Liver (tissue), 9 donors: Measurements from ENCODE around the gene ERI3. TPM values are rescaled to one million over a fixed set of nuclear protein-coding genes. Genes with fewer than 3 reads are reported as not detected.

ENCODE experiments used
- DNase-seq: peaks from one replicate; pipeline ENCODE4 v3.0.0-alpha.2; 2017; ENCODE audit warnings: low spot score
- H3K27ac ChIP-seq, 2 donors: one replicate each; pipeline ENCODE4 v1.7.0; 2013; ENCODE audit warnings: inconsistent platforms in 2 of 2, low read length in 2 of 2, control low read depth in 1 of 2, low read depth in 1 of 2, mild to moderate bottlenecking in 1 of 2
- H3K27me3 ChIP-seq, 4 donors: one replicate each; pipeline versions ENCODE4 v1.6.1 to v1.7.0; 2013; ENCODE audit warnings: low read length in 3 of 4, inconsistent platforms in 1 of 4, mild to moderate bottlenecking in 1 of 4, moderate library complexity in 1 of 4; ENCODE audit not compliant: control insufficient read depth in 4 of 4, insufficient read depth in 4 of 4
- H3K36me3 ChIP-seq, 4 donors: one replicate each; pipeline versions ENCODE4 v1.6.1 to v1.7.0; 2013; ENCODE audit warnings: low read length in 3 of 4, mild to moderate bottlenecking in 3 of 4, low read depth in 1 of 4, moderate library complexity in 1 of 4; ENCODE audit not compliant: control insufficient read depth in 4 of 4, insufficient read depth in 3 of 4
- H3K4me1 ChIP-seq, 4 donors: one replicate each; pipeline versions ENCODE4 v1.6.1 to v1.7.0; 2013; ENCODE audit warnings: low read length in 3 of 4, mild to moderate bottlenecking in 3 of 4, moderate library complexity in 1 of 4; ENCODE audit not compliant: control insufficient read depth in 4 of 4, insufficient read depth in 4 of 4
- H3K4me3 ChIP-seq, 3 donors: one replicate each; pipeline versions ENCODE4 v1.6.1 to v1.7.0; 2013; ENCODE audit warnings: low read length in 3 of 3, control low read depth in 1 of 3, low read depth in 1 of 3, mild to moderate bottlenecking in 1 of 3
- H3K9ac ChIP-seq, 2 donors: one replicate each; pipeline ENCODE4 v1.7.0; 2013; ENCODE audit warnings: low read length in 2 of 2, mild to moderate bottlenecking in 2 of 2, moderate library complexity in 2 of 2, control low read depth in 1 of 2, low read depth in 1 of 2
- H3K9me3 ChIP-seq, 4 donors: one replicate each; pipeline versions ENCODE4 v1.6.1 to v1.7.0; 2013; ENCODE audit warnings: low read length in 3 of 4; ENCODE audit not compliant: control insufficient read depth in 4 of 4
- ATF3 ChIP-seq: IDR thresholded peaks from 2 replicates; pipeline ENCODE4 v1.6.1; 2016; ENCODE audit warnings: antibody characterized with exemption
- CTCF ChIP-seq: fragments of 150-350 bp; IDR thresholded peaks from 2 replicates; pipeline ENCODE4 v1.5.1; 2017; ENCODE audit warnings: improper control_type of control experiment, low read depth, low read length; ENCODE audit not compliant: missing input control
- EGR1 ChIP-seq, 2 donors: IDR thresholded peaks; 2 replicates each; pipeline ENCODE4 v1.6.1; 2016 to 2018; ENCODE audit warnings: antibody characterized with exemption in 2 of 2, low read depth in 2 of 2
- FOXA1 ChIP-seq: IDR thresholded peaks from 2 replicates; pipeline ENCODE4 v1.6.1; 2016; ENCODE audit warnings: antibody characterized with exemption
- FOXA2 ChIP-seq: IDR thresholded peaks from 2 replicates; pipeline ENCODE4 v1.6.1; 2016; ENCODE audit warnings: antibody characterized with exemption
- GABPA ChIP-seq, 2 donors: IDR thresholded peaks in 1 of 2; conservative IDR thresholded peaks in 1 of 2; 2 replicates each; pipeline ENCODE4 v1.6.1; 2016; ENCODE audit warnings: antibody characterized with exemption in 2 of 2, mild to moderate bottlenecking in 1 of 2, moderate library complexity in 1 of 2
- HNF4A ChIP-seq, 2 donors: conservative IDR thresholded peaks; 2 replicates each; pipeline ENCODE4 v1.6.1; 2016; ENCODE audit warnings: antibody characterized with exemption in 2 of 2, mild to moderate bottlenecking in 2 of 2
- HNF4G ChIP-seq: IDR thresholded peaks from 2 replicates; pipeline ENCODE4 v1.6.1; 2016; ENCODE audit warnings: antibody characterized with exemption
- JUND ChIP-seq, 2 donors: IDR thresholded peaks; 2 replicates each; pipeline ENCODE4 v1.6.1; 2016; ENCODE audit warnings: antibody characterized with exemption in 2 of 2
- MAX ChIP-seq: IDR thresholded peaks from 2 replicates; pipeline ENCODE4 v1.6.1; 2016; ENCODE audit warnings: antibody characterized with exemption
- NR2F2 ChIP-seq: IDR thresholded peaks from 2 replicates; pipeline ENCODE4 v1.6.1; 2016; ENCODE audit warnings: antibody characterized with exemption
- RAD21 ChIP-seq, 2 donors: IDR thresholded peaks; 2 replicates each; pipeline ENCODE4 v1.6.1; 2016; ENCODE audit warnings: antibody characterized with exemption in 2 of 2, mild to moderate bottlenecking in 2 of 2
- RXRA ChIP-seq, 2 donors: IDR thresholded peaks; 2 replicates each; pipeline ENCODE4 v1.6.1; 2017 to 2018; ENCODE audit warnings: antibody characterized with exemption in 2 of 2, mild to moderate bottlenecking in 1 of 2
- SP1 ChIP-seq: IDR thresholded peaks from 2 replicates; pipeline ENCODE4 v1.6.1; 2018; ENCODE audit warnings: antibody characterized with exemption, mild to moderate bottlenecking
- TAF1 ChIP-seq: conservative IDR thresholded peaks from 2 replicates; pipeline ENCODE4 v1.6.1; 2016; ENCODE audit warnings: antibody characterized with exemption, mild to moderate bottlenecking
- YY1 ChIP-seq: IDR thresholded peaks from 2 replicates; pipeline ENCODE4 v1.6.1; 2016; ENCODE audit warnings: antibody characterized with exemption, mild to moderate bottlenecking
- WGBS: extraction: QIAGEN DNeasy Blood & Tissue Kit; methylation state at CpG from one replicate; pipeline ENCODE4 v1.1.7; 2013; 5-methylcytosine and 5-hydroxymethylcytosine counted together
- polyA plus RNA-seq, 2 donors: library from polyadenylated mRNA; stranded (reverse) in 1 of 2; unstranded in 1 of 2; fragments of 200-250 nt in 1 of 2; fragments of >200 nt in 1 of 2; fragmentation: Nextera tagmentation in 1 of 2; extraction: Ambion mirVana in 1 of 2; gene quantifications; one replicate each; pipeline versions ENCODE4 v1.2.1 to v1.2.3, GENCODE V29; 2013 to 2015
- total RNA-seq, 2 donors: library from RNA; depleted of rRNA; stranded (reverse); fragments of >200 nt; gene quantifications; one replicate each; pipeline ENCODE4 v1.2.3, GENCODE V29; 2014
- TF ChIP-seq, protein P1 (sequence below): IDR thresholded peaks from 2 replicates; pipeline ENCODE4 v1.6.1; 2016; ENCODE audit warnings: antibody characterized with exemption
- TF ChIP-seq, protein P2 (sequence below): IDR thresholded peaks from 2 replicates; pipeline ENCODE4 v1.6.1; 2016; ENCODE audit warnings: antibody characterized with exemption, mild to moderate bottlenecking
- donor health status: healthy.
- donor health status: healthy.
- donor health status: healthy.
- donor health status: healthy.
- donor health status: healthy.

The ERI3 gene
- total and polyA plus RNA-seq, 4 donors, result 15.7 to 23.8 (median 21.3) TPM

DNA sequence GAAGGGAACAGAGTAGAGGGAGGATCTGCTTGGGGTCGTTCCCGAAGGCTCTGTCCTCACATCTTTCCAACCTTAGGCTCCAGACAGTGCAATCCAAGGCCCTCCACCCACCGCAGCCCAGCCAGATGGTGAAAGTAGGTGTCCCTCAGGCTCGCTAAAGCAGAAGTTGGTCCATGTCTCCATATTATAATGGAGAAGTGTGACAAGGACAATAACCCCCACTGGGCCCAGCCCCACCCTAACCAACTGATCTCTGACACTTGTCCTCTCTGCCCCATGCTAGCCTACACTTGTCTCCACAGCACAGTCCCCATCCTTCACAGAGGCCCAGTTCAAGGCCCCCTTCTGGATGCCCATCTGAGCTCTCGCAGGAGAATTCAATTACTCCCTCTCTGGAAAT, 93.1 kb downstream of the ERI3 start:
- TF ChIP-seq GABPA (IDR thresholded peaks at IDR 0.05 in 1 of 2, conservative IDR thresholded peaks at IDR 0.05 in 1 of 2) (no peak), TAF1 (no peak), RAD21 (IDR thresholded peaks at IDR 0.05) (no peak), HNF4G (no peak), HNF4A (conservative IDR thresholded peaks at IDR 0.05) (no peak), CTCF (no peak), MAX (no peak), YY1 (no peak), RXRA (IDR thresholded peaks at IDR 0.05) (no peak), SP1 (no peak), FOXA2 (no peak), JUND (IDR thresholded peaks at IDR 0.05) (no peak), NR2F2 (no peak), FOXA1 (no peak), ATF3 (no peak), EGR1 (IDR thresholded peaks at IDR 0.05; ENCODE audit: low read depth in 2 of 2) (no peak)
- TF ChIP-seq, protein P1, sequence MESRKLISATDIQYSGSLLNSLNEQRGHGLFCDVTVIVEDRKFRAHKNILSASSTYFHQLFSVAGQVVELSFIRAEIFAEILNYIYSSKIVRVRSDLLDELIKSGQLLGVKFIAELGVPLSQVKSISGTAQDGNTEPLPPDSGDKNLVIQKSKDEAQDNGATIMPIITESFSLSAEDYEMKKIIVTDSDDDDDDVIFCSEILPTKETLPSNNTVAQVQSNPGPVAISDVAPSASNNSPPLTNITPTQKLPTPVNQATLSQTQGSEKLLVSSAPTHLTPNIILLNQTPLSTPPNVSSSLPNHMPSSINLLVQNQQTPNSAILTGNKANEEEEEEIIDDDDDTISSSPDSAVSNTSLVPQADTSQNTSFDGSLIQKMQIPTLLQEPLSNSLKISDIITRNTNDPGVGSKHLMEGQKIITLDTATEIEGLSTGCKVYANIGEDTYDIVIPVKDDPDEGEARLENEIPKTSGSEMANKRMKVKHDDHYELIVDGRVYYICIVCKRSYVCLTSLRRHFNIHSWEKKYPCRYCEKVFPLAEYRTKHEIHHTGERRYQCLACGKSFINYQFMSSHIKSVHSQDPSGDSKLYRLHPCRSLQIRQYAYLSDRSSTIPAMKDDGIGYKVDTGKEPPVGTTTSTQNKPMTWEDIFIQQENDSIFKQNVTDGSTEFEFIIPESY, result no peak
- TF ChIP-seq, protein P2, sequence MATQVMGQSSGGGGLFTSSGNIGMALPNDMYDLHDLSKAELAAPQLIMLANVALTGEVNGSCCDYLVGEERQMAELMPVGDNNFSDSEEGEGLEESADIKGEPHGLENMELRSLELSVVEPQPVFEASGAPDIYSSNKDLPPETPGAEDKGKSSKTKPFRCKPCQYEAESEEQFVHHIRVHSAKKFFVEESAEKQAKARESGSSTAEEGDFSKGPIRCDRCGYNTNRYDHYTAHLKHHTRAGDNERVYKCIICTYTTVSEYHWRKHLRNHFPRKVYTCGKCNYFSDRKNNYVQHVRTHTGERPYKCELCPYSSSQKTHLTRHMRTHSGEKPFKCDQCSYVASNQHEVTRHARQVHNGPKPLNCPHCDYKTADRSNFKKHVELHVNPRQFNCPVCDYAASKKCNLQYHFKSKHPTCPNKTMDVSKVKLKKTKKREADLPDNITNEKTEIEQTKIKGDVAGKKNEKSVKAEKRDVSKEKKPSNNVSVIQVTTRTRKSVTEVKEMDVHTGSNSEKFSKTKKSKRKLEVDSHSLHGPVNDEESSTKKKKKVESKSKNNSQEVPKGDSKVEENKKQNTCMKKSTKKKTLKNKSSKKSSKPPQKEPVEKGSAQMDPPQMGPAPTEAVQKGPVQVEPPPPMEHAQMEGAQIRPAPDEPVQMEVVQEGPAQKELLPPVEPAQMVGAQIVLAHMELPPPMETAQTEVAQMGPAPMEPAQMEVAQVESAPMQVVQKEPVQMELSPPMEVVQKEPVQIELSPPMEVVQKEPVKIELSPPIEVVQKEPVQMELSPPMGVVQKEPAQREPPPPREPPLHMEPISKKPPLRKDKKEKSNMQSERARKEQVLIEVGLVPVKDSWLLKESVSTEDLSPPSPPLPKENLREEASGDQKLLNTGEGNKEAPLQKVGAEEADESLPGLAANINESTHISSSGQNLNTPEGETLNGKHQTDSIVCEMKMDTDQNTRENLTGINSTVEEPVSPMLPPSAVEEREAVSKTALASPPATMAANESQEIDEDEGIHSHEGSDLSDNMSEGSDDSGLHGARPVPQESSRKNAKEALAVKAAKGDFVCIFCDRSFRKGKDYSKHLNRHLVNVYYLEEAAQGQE, result no peak
- WGBS, result 84% methylated on average over 5 of the region's 5 CpGs
- H3K36me3 ChIP-seq, result no peaks in the 10 kb centered on the region
- H3K9me3 ChIP-seq, result no peaks in the 10 kb centered on the region
- DNase-seq, result no peak
- H3K4me1 ChIP-seq, result no peaks in the 10 kb centered on the region
- H3K4me3 ChIP-seq, result no peak overlapping the region
- no peak overlapping the region for H3K27ac ChIP-seq
- H3K9ac ChIP-seq, result no peak overlapping the region
- H3K27me3 ChIP-seq, result no peaks in the 10 kb centered on the region
